Measurements from ENCODE around the gene NCAPH2. TPM values are rescaled to one million over a fixed set of nuclear protein-coding genes. Genes with fewer than 3 reads are reported as not detected.

Gene NCAPH2
- total RNA-seq, 1 donor from 2014 or later = 44.2 TPM

GRCh38 chr22:50461979-50462540 lies 46.0 kb upstream of the NCAPH2 start:
- H3K36me3 ChIP-seq (ENCODE audit: control insufficient read depth, insufficient read depth, low read length) = peaks cover 55% of the 10 kb centered on the region
- DNase-seq (ENCODE audit: low read depth) = no peak
- no peak for FAIRE-seq
- TF ChIP-seq, protein P1, sequence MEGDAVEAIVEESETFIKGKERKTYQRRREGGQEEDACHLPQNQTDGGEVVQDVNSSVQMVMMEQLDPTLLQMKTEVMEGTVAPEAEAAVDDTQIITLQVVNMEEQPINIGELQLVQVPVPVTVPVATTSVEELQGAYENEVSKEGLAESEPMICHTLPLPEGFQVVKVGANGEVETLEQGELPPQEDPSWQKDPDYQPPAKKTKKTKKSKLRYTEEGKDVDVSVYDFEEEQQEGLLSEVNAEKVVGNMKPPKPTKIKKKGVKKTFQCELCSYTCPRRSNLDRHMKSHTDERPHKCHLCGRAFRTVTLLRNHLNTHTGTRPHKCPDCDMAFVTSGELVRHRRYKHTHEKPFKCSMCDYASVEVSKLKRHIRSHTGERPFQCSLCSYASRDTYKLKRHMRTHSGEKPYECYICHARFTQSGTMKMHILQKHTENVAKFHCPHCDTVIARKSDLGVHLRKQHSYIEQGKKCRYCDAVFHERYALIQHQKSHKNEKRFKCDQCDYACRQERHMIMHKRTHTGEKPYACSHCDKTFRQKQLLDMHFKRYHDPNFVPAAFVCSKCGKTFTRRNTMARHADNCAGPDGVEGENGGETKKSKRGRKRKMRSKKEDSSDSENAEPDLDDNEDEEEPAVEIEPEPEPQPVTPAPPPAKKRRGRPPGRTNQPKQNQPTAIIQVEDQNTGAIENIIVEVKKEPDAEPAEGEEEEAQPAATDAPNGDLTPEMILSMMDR (IDR thresholded peaks at IDR 0.05; ENCODE audit: insufficient read depth, low read length, severe bottlenecking) = no peak
- no peak overlapping the region for H3K4me3 ChIP-seq (ENCODE audit: low read depth, low read length)
- H3K27me3 ChIP-seq (ENCODE audit: control insufficient read depth, insufficient read depth, low read length) = no peaks in the 10 kb centered on the region

DNA sequence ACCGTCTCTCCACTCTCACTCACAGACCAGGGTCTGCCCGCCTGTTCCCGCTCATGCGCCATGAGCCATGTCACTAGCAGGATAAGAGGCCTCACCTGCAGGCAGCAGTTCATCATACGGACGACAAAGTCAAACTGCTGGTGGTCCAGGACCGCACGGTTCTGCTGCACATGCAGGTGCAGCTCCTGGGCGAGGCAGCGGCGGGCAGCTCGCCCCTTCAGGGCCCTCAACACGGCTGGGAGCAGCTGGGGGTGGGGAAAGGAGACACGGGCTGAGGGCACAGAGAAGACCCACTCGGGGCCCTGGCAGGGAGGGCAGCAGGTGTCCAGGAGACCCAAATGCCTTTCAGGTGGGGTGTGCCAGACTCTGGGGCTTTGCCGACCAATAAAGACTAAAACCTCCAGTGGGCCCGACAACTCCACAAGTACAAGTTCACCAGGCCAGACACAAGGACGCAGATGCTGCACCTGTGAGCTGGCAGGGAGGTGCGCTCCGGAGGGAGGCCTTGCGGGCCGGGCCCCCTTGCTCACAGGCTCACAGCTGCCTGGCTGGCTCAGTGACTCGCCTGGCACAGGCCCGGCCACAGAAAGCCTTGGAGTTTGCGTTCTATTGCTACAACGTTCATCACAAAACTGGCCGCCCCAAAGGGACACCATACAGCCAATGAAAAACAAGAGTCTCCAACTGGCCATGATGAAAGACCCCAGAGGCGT lies 44.7 kb upstream of the NCAPH2 start:
- peaks cover 53% of the 10 kb centered on the region for H3K36me3 ChIP-seq (ENCODE audit: control insufficient read depth, insufficient read depth, low read length)
- H3K4me3 ChIP-seq (ENCODE audit: low read depth, low read length) = no peak overlapping the region
- FAIRE-seq (no peak), DNase-seq (ENCODE audit: low read depth) (no peak)
- TF ChIP-seq, protein P1 (IDR thresholded peaks at IDR 0.05; ENCODE audit: insufficient read depth, low read length, severe bottlenecking) = no peak
- H3K27me3 ChIP-seq (ENCODE audit: control insufficient read depth, insufficient read depth, low read length) = no peaks in the 10 kb centered on the region

- DNase-seq (ENCODE audit: low read depth) (no peak), FAIRE-seq (no peak)
- TF ChIP-seq, protein P1 (IDR thresholded peaks at IDR 0.05; ENCODE audit: insufficient read depth, low read length, severe bottlenecking) = no peak
- Histone ChIP-seq H3K4me3 (ENCODE audit: low read depth, low read length) (no peak overlapping the region), H3K27me3 (ENCODE audit: control insufficient read depth, insufficient read depth, low read length) (no peaks in the 10 kb centered on the region), H3K36me3 (ENCODE audit: control insufficient read depth, insufficient read depth, low read length) (peaks cover 45% of the 10 kb centered on the region)
Measured at GRCh38 chr22:50464451-50464850, 43.6 kb upstream of the NCAPH2 start.

DNA sequence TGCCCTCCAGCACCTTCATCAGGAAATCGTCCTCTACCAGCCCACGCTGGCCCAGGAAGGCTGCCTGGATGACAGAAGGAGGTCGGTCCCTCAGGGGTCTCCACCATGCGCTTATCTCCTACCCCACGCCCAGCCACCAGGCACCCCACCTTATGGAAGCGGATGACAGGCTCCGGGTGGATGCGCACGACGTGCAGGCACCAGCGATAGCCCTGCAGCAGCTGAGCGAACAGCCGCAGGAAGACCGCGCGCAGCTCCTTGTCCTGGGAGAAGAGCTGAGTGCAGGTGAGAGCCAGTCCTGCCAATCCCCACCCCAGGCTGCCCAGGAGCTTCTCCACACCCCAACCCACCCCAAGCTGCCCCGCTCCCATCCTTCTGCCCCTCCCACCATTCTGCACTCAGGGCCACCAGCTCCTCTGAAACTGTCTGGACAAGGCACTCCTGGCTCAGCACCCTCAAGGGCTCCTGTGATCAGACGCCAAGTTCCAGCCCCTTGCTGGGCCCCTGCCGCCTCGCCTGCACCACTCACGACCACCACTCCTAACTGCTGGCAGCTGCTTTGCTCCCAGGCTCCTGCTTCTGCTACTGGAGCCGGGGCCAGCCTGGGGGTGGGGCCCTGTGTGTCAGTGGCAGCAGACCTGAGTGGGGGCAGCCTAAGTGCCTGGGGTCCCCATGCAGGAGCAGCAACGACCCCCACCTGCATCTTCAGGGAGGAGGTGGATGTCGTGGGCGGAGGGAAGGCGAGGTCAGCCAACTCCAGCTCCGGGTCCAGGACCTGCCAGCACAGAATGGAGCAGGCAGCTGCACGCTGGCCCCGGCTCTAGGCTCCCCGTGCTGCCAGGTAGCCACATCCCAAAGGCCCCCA lies 42.7 kb upstream of the NCAPH2 start:
- DNase-seq (ENCODE audit: low read depth) = no peak
- Histone ChIP-seq H3K27me3 (ENCODE audit: control insufficient read depth, insufficient read depth, low read length) (no peaks in the 10 kb centered on the region), H3K4me3 (ENCODE audit: low read depth, low read length) (no peak overlapping the region), H3K36me3 (ENCODE audit: control insufficient read depth, insufficient read depth, low read length) (peaks cover 39% of the 10 kb centered on the region)
- no peak for FAIRE-seq
- TF ChIP-seq, protein P1 (IDR thresholded peaks at IDR 0.05; ENCODE audit: insufficient read depth, low read length, severe bottlenecking) = no peak

DNA sequence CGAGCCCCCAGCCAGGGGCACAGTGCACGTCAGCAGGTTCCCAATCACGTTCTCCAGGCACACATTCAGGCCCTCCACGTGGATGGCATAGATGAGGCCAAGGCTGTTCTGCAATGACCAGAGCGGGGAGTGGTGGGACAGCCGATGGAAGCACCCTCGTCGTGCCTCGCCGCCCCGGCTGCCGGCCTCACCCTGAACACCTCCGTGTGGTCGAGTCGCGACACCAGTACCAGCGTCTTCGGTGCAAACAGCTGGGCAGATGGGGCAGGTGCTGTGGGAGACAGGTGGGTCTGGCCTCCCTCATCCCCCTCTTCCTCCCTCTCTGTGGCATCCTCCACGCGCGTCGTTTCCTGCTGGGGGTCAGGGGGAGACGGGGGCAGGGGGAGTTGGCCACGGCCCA lies 40.7 kb upstream of the NCAPH2 start:
- H3K36me3 ChIP-seq (ENCODE audit: control insufficient read depth, insufficient read depth, low read length) = peaks cover 32% of the 10 kb centered on the region
- no peaks in the 10 kb centered on the region for H3K27me3 ChIP-seq (ENCODE audit: control insufficient read depth, insufficient read depth, low read length)
- no peak for DNase-seq (ENCODE audit: low read depth)
- no peak for FAIRE-seq
- TF ChIP-seq, protein P1 (IDR thresholded peaks at IDR 0.05; ENCODE audit: insufficient read depth, low read length, severe bottlenecking) = no peak
- no peak overlapping the region for H3K4me3 ChIP-seq (ENCODE audit: low read depth, low read length)
